SJSA1 (cell line): ENCODE results near the gene ATXN7L1. TPM values are rescaled to one million over a fixed set of nuclear protein-coding genes. Genes with fewer than 3 reads are reported as not detected.
A peak's percentile ranks its signal among the peaks of the same experiment; 100 is the strongest.
"Not testable (repeated sequence)": the region's sequence is repeated elsewhere in the genome, so short reads cannot be mapped to it uniquely, and the experiment has no call there.

Source experiments
- DNase-seq, 2 experiments: peaks; one replicate each; pipeline ENCODE4 v3.0.0-alpha.2; 2015 to 2020; ENCODE audit warnings: low spot score in 2 of 2, low read depth in 1 of 2
- H3K27ac ChIP-seq: fragments of 250-450 bp; sonication (Bioruptor Pico); 2 replicates; pipeline ENCODE4 v1.5.1; 2020; ENCODE audit warnings: mild to moderate bottlenecking, moderate library complexity
- H3K27me3 ChIP-seq: fragments of 250-450 bp; sonication (Bioruptor Pico); replicated peaks from 2 replicates; pipeline ENCODE4 v1.5.1; 2020; ENCODE audit warnings: mild to moderate bottlenecking, moderate library complexity
- H3K36me3 ChIP-seq: fragments of 250-450 bp; sonication (Bioruptor Pico); 2 replicates; pipeline ENCODE4 v1.5.1; 2020; ENCODE audit warnings: mild to moderate bottlenecking
- H3K4me1 ChIP-seq: fragments of 250-450 bp; sonication (Bioruptor Pico); replicated peaks from 2 replicates; pipeline ENCODE4 v1.6.1; 2021; ENCODE audit warnings: mild to moderate bottlenecking
- H3K4me3 ChIP-seq: fragments of 250-450 bp; sonication (Bioruptor Pico); 2 replicates; pipeline ENCODE4 v1.5.1; 2020; ENCODE audit warnings: mild to moderate bottlenecking
- H3K9me3 ChIP-seq: fragments of 250-450 bp; sonication (Bioruptor Pico); replicated peaks from 2 replicates; pipeline ENCODE4 v1.5.1; 2020; ENCODE audit warnings: mild to moderate bottlenecking
- total RNA-seq: library from RNA; depleted of rRNA; stranded (reverse); fragments of >200 nt; shearing (Covaris generic); gene quantifications from 2 replicates; pipeline ENCODE4 v1.2.3, GENCODE V29; 2014

The ATXN7L1 gene
- total RNA-seq, 1 experiment from 2014 or later: 2.7 TPM

- Histone ChIP-seq H3K4me3 (no peak overlapping the region), H3K27me3 (no peaks in the 10 kb centered on the region), H3K9me3 (no peaks in the 10 kb centered on the region), H3K4me1 (0 out of 2 replicates have a peak, but pooled peaks cover 6% of the 10 kb centered on the region), H3K36me3 (no peaks in the 10 kb centered on the region), H3K27ac (no peak overlapping the region)
- DNase-seq: no peak
Measured at GRCh38 chr7:105791926-105792325, 84.5 kb downstream of the ATXN7L1 start.

GRCh38 chr7:105790996-105791395 is 85.4 kb downstream of the ATXN7L1 start:
- no peaks in the 10 kb centered on the region for H3K9me3 ChIP-seq
- no peak overlapping the region for H3K27ac ChIP-seq
- no peaks in the 10 kb centered on the region for H3K36me3 ChIP-seq
- H3K27me3 ChIP-seq: no peaks in the 10 kb centered on the region
- DNase-seq: no peak
- H3K4me1 ChIP-seq: 0 out of 2 replicates have a peak, but pooled peaks cover 6% of the 10 kb centered on the region
- no peak overlapping the region for H3K4me3 ChIP-seq

- not testable (repeated sequence) for H3K4me3 ChIP-seq
Measured at GRCh38 chr7:105790452-105790851, 85.9 kb downstream of the ATXN7L1 start.

GRCh38 chr7:105788816-105789349 is 87.5 kb downstream of the ATXN7L1 start:
- H3K27ac ChIP-seq: no peak overlapping the region
- DNase-seq: no peak
- no peaks in the 10 kb centered on the region for H3K4me1 ChIP-seq
- no peaks in the 10 kb centered on the region for H3K27me3 ChIP-seq
- H3K4me3 ChIP-seq: no peak overlapping the region
- H3K9me3 ChIP-seq: no peaks in the 10 kb centered on the region
- H3K36me3 ChIP-seq: no peaks in the 10 kb centered on the region

More at GRCh38 chr7:105790452-105790851, 85.9 kb downstream of the ATXN7L1 start:
- H3K36me3 ChIP-seq, H3K27me3 ChIP-seq, H3K4me1 ChIP-seq, DNase-seq, H3K9me3 ChIP-seq, H3K27ac ChIP-seq: not testable (repeated sequence)

GRCh38 chr7:105788356-105788755 is 88.0 kb downstream of the ATXN7L1 start:
- no peak for DNase-seq
- Histone ChIP-seq H3K27ac (no peak overlapping the region), H3K4me3 (no peak overlapping the region), H3K27me3 (no peaks in the 10 kb centered on the region), H3K4me1 (no peaks in the 10 kb centered on the region; the same call in 1 of the 2 replicates), H3K9me3 (no peaks in the 10 kb centered on the region), H3K36me3 (no peaks in the 10 kb centered on the region)

- DNase-seq: no peak
- Histone ChIP-seq H3K4me3 (no peak overlapping the region), H3K27ac (no peak overlapping the region), H3K9me3 (no peaks in the 10 kb centered on the region), H3K27me3 (no peaks in the 10 kb centered on the region), H3K4me1 (peaks cover 5% of the 10 kb centered on the region), H3K36me3 (no peaks in the 10 kb centered on the region)
Measured at GRCh38 chr7:105787793-105788192, 88.6 kb downstream of the ATXN7L1 start.

- H3K27me3 ChIP-seq: no peaks in the 10 kb centered on the region
- no peak overlapping the region for H3K27ac ChIP-seq
- H3K36me3 ChIP-seq: no peaks in the 10 kb centered on the region
- H3K9me3 ChIP-seq: no peaks in the 10 kb centered on the region
- no peak overlapping the region for H3K4me3 ChIP-seq
- no peak for DNase-seq
- H3K4me1 ChIP-seq: peaks cover 13% of the 10 kb centered on the region
Measured at GRCh38 chr7:105786520-105787470, 89.6 kb downstream of the ATXN7L1 start.

- no peaks in the 10 kb centered on the region for H3K27me3 ChIP-seq
- H3K36me3 ChIP-seq: no peaks in the 10 kb centered on the region
- H3K4me3 ChIP-seq: no peak overlapping the region
- H3K4me1 ChIP-seq: peaks cover 17% of the 10 kb centered on the region
- DNase-seq: peak; percentile 64 to 66
- no peak overlapping the region for H3K27ac ChIP-seq
- no peaks in the 10 kb centered on the region for H3K9me3 ChIP-seq
Measured at GRCh38 chr7:105782391-105783042, 93.9 kb downstream of the ATXN7L1 start.

GRCh38 chr7:105779856-105780780 is 96.3 kb downstream of the ATXN7L1 start:
- Histone ChIP-seq H3K27ac (no peak overlapping the region), H3K36me3 (no peaks in the 10 kb centered on the region), H3K4me3 (no peak overlapping the region), H3K27me3 (no peaks in the 10 kb centered on the region), H3K4me1 (peaks cover 39% of the 10 kb centered on the region), H3K9me3 (no peaks in the 10 kb centered on the region)
- no peak for DNase-seq

GRCh38 chr7:105778956-105779355 is 97.4 kb downstream of the ATXN7L1 start:
- Histone ChIP-seq H3K4me1 (peaks cover 49% of the 10 kb centered on the region), H3K4me3 (no peak overlapping the region), H3K27me3 (no peaks in the 10 kb centered on the region), H3K9me3 (no peaks in the 10 kb centered on the region), H3K27ac (no peak overlapping the region), H3K36me3 (no peaks in the 10 kb centered on the region)
- DNase-seq: no peak

- H3K36me3 ChIP-seq: no peaks in the 10 kb centered on the region
- H3K27ac ChIP-seq: peak overlapping the region; percentile 63
- no peaks in the 10 kb centered on the region for H3K9me3 ChIP-seq
- H3K27me3 ChIP-seq: no peaks in the 10 kb centered on the region
- peaks cover 38% of the 10 kb centered on the region for H3K4me1 ChIP-seq
- no peak overlapping the region for H3K4me3 ChIP-seq
- DNase-seq: peak in 1 of 2 experiments; percentile 44
Measured at GRCh38 chr7:105776986-105777910, 99.2 kb downstream of the ATXN7L1 start.

GRCh38 chr7:105776068-105776790 is 100.2 kb downstream of the ATXN7L1 start:
- Histone ChIP-seq H3K27me3 (no peaks in the 10 kb centered on the region), H3K27ac (peak overlapping the region; percentile 63), H3K4me3 (no peak overlapping the region), H3K36me3 (no peaks in the 10 kb centered on the region), H3K4me1 (peaks cover 36% of the 10 kb centered on the region), H3K9me3 (no peaks in the 10 kb centered on the region; the same call in 1 of the 2 replicates)
- peak; percentile 95 to 98 for DNase-seq
